H9 (cell line): ENCODE measurements around the gene PNMA8C. TPM values are rescaled to one million over a fixed set of nuclear protein-coding genes. Genes with fewer than 3 reads are reported as not detected.

Experiments
- DNase-seq: peaks from one replicate; pipeline ENCODE4 v3.0.0-alpha.2; 2017
- H2AFZ ChIP-seq: one replicate; pipeline ENCODE4 v1.6.1; 2013; ENCODE audit warnings: mild to moderate bottlenecking, low read length, control low read depth, moderate library complexity
- H2AK5ac ChIP-seq: 2 replicates; pipeline ENCODE4 v1.6.1; 2013; ENCODE audit warnings: low read length, control low read depth, mixed read lengths; ENCODE audit not compliant: insufficient read length
- H2BK120ac ChIP-seq: one replicate; pipeline ENCODE4 v1.6.1; 2013; ENCODE audit warnings: low read depth, mild to moderate bottlenecking, low read length, control low read depth, inconsistent platforms; ENCODE audit not compliant: poor library complexity, severe bottlenecking
- H2BK12ac ChIP-seq: 2 replicates; pipeline ENCODE4 v1.6.1; 2013; ENCODE audit warnings: low read length, control low read depth, mixed read lengths, low read depth; ENCODE audit not compliant: insufficient read length
- H2BK15ac ChIP-seq: 2 replicates; pipeline ENCODE4 v1.6.1; 2013; ENCODE audit warnings: low read depth, low read length, control low read depth
- H2BK20ac ChIP-seq: one replicate; pipeline ENCODE4 v1.6.1; 2013; ENCODE audit warnings: low read depth, mild to moderate bottlenecking, low read length, control low read depth, inconsistent platforms; ENCODE audit not compliant: poor library complexity, severe bottlenecking
- H2BK5ac ChIP-seq: 2 replicates; pipeline ENCODE4 v1.6.1; 2013; ENCODE audit warnings: low read length, control low read depth, mixed read lengths; ENCODE audit not compliant: insufficient read length
- H3K14ac ChIP-seq: 2 replicates; pipeline ENCODE4 v1.6.1; 2013; ENCODE audit warnings: low read length, control low read depth; ENCODE audit not compliant: insufficient read depth
- H3K18ac ChIP-seq: 2 replicates; pipeline ENCODE4 v1.6.1; 2013; ENCODE audit warnings: low read depth, mild to moderate bottlenecking, mixed read lengths, low read length, control low read depth; ENCODE audit not compliant: insufficient read length
- H3K23ac ChIP-seq: 2 replicates; pipeline ENCODE4 v1.6.1; 2013; ENCODE audit warnings: low read length, control low read depth, mixed read lengths, low read depth; ENCODE audit not compliant: insufficient read length
- H3K23me2 ChIP-seq: 2 replicates; pipeline ENCODE4 v1.6.1; 2013; ENCODE audit warnings: low read depth, mild to moderate bottlenecking, mixed read lengths, low read length, control low read depth; ENCODE audit not compliant: insufficient read length, poor library complexity, severe bottlenecking
- H3K27ac ChIP-seq: 2 replicates; pipeline ENCODE4 v1.5.1; 2013; ENCODE audit warnings: low read length, control low read depth, mixed read lengths, low read depth; ENCODE audit not compliant: insufficient read length
- H3K27me3 ChIP-seq: 2 replicates; pipeline ENCODE4 v1.6.1; 2013; ENCODE audit warnings: low read length, control low read depth, inconsistent platforms; ENCODE audit not compliant: insufficient read depth
- H3K4ac ChIP-seq: 2 replicates; pipeline ENCODE4 v1.6.1; 2013; ENCODE audit warnings: low read depth, mild to moderate bottlenecking, control low read depth, inconsistent platforms, low read length, moderate library complexity
- H3K4me1 ChIP-seq: 2 replicates; pipeline ENCODE4 v1.6.1; 2013; ENCODE audit warnings: low read length, control low read depth, inconsistent platforms; ENCODE audit not compliant: insufficient read depth
- H3K4me2 ChIP-seq: 2 replicates; pipeline ENCODE4 v1.6.1; 2013; ENCODE audit warnings: low read length, control low read depth, mixed read lengths; ENCODE audit not compliant: insufficient read length, insufficient read depth
- H3K56ac ChIP-seq: 2 replicates; pipeline ENCODE4 v1.6.1; 2013; ENCODE audit warnings: low read depth, mild to moderate bottlenecking, mixed read lengths, low read length, control low read depth; ENCODE audit not compliant: insufficient read length
- H3K79me1 ChIP-seq: 2 replicates; pipeline ENCODE4 v1.6.1; 2013; ENCODE audit warnings: low read depth, mild to moderate bottlenecking, moderate library complexity, low read length, control low read depth, inconsistent platforms; ENCODE audit not compliant: insufficient read depth, poor library complexity, severe bottlenecking
- H3K79me2 ChIP-seq: 2 replicates; pipeline ENCODE4 v1.6.1; 2013; ENCODE audit warnings: low read length, control low read depth, inconsistent platforms; ENCODE audit not compliant: insufficient read depth
- H3K9ac ChIP-seq: 2 replicates; pipeline ENCODE4 v1.6.1; 2013; ENCODE audit warnings: low read length, control low read depth, mixed read lengths; ENCODE audit not compliant: insufficient read length; ENCODE audit errors: extremely low read depth
- H3K9me3 ChIP-seq: one replicate; pipeline ENCODE4 v1.6.1; 2013; ENCODE audit warnings: low read depth, low read length, inconsistent platforms; ENCODE audit not compliant: control insufficient read depth
- H3T11ph ChIP-seq: one replicate; pipeline ENCODE4 v1.6.1; 2013; ENCODE audit warnings: mild to moderate bottlenecking, low read length, control low read depth, inconsistent platforms
- H4K20me1 ChIP-seq: one replicate; pipeline ENCODE4 v1.6.1; 2013; ENCODE audit not compliant: control insufficient read depth, insufficient read length, insufficient read depth
- H4K5ac ChIP-seq: 2 replicates; pipeline ENCODE4 v1.6.1; 2013; ENCODE audit warnings: low read depth, mild to moderate bottlenecking, mixed read lengths, low read length, control low read depth; ENCODE audit not compliant: insufficient read length
- H4K8ac ChIP-seq: replicated peaks from 2 replicates; pipeline ENCODE4 v1.6.1; 2013; ENCODE audit warnings: low read length, control low read depth, mixed read lengths, low read depth; ENCODE audit not compliant: insufficient read length
- H4K91ac ChIP-seq: 2 replicates; pipeline ENCODE4 v1.6.1; 2013; ENCODE audit warnings: low read depth, mild to moderate bottlenecking, moderate library complexity, mixed read lengths, low read length, control low read depth; ENCODE audit not compliant: insufficient read length
- H3K27ac Mint-ChIP-seq, 3 experiments: 2 replicates in 2 of 3; 3 replicates in 1 of 3; pipeline ENCODE4 v1.8.0; 2020 to 2021; ENCODE audit warnings: mixed read lengths in 3 of 3, mild to moderate bottlenecking in 1 of 3, moderate library complexity in 1 of 3
- H3K27me3 Mint-ChIP-seq: 2 replicates; pipeline ENCODE4 v1.8.0; 2021; ENCODE audit warnings: low read depth, mild to moderate bottlenecking, moderate library complexity, mixed read lengths
- H3K36me3 Mint-ChIP-seq, 3 experiments: 2 replicates in 2 of 3; 3 replicates in 1 of 3; pipeline ENCODE4 v1.8.0; 2020 to 2021; ENCODE audit warnings: low read depth in 3 of 3, mixed read lengths in 3 of 3; ENCODE audit not compliant: insufficient read depth in 1 of 3
- H3K4me1 Mint-ChIP-seq, 2 experiments: 2 replicates each; pipeline ENCODE4 v1.8.0; 2020; ENCODE audit warnings: mixed read lengths in 2 of 2
- H3K4me3 Mint-ChIP-seq, 2 experiments: 2 replicates in 1 of 2; 3 replicates in 1 of 2; pipeline ENCODE4 v1.8.0; 2020 to 2021; ENCODE audit warnings: mild to moderate bottlenecking in 2 of 2, mixed read lengths in 2 of 2, moderate library complexity in 1 of 2
- H3K9me3 Mint-ChIP-seq, 2 experiments: 2 replicates in 1 of 2; 3 replicates in 1 of 2; pipeline ENCODE4 v1.8.0; 2020; ENCODE audit warnings: mild to moderate bottlenecking in 2 of 2, mixed read lengths in 2 of 2, moderate library complexity in 1 of 2
- WGBS: extraction: QIAGEN DNeasy Blood & Tissue Kit; methylation state at CpG from one replicate; pipeline ENCODE4 v1.1.7; 2013; ENCODE audit warnings: missing lambda C conversion rate, low lambda C conversion rate, mixed read lengths; ENCODE audit not compliant: insufficient read length; ENCODE audit errors: extremely low coverage; 5-methylcytosine and 5-hydroxymethylcytosine counted together
- total RNA-seq: library from RNA; stranded (reverse); gene quantifications from 2 replicates; pipeline ENCODE4 v1.2.1, GENCODE V29; 2021
- TF ChIP-seq, protein P1 (sequence below): fragments of 200-600 bp; sonication (generic); conservative IDR thresholded peaks from 3 replicates; pipeline ENCODE4 v1.8.0; 2021; ENCODE audit warnings: antibody characterized with exemption, mild to moderate bottlenecking

The PNMA8C gene
- total RNA-seq, 1 experiment from 2014 or later: 1.8 TPM

DNA sequence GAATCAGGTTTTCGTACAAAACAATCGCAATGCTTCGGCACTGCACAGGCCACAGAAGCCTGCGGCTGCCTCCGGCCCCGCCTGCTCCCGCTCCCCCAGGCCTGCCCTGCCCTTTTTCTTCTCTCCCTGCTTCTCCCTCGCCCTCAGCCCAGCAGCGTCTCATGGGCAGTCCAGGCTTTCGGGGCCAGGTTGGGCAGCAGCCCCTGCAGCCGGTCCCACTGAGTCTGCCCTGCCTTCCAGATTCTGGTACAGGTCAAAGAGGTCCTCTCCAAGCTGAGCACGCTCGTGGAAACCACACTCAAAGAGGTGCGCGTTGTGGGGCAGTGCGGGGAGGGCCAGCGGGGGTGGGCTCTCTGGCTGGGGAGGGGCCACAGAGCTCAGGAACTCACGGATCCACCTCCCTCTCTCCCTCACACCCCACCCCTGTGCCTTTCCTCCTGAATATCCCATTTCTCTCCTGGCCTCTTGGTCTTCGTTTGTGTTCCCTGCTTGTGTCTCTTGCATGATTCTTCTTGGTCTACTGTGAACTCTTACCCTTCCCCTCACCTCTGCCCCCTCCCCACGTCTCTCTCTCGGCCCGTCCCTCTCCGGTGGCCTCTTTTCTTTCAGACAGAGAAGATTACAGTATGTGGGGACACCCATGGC lies 45.4 kb downstream of the PNMA8C start:
- Mint-ChIP-seq H3K36me3 (peaks cover 49 to 93% (median 84%) of the 10 kb centered on the region in 3 experiments), H3K9me3 (no peaks in the 10 kb centered on the region), H3K27me3 (no peaks in the 10 kb centered on the region), H3K27ac (peak overlapping the region in 2 of 3 experiments; percentile 58 to 69; a peak in 2 of 7 replicates), H3K4me3 (no peak overlapping the region), H3K4me1 (no peaks in the 10 kb centered on the region; a peak in 1 of 4 replicates)
- Histone ChIP-seq H3K4me2 (no peak overlapping the region), H3K79me1 (no peaks in the 10 kb centered on the region), H3K56ac (no peak overlapping the region), H3K9ac (no peak overlapping the region), H3K23me2 (no peaks in the 10 kb centered on the region), H2BK120ac (no peak overlapping the region), H3K23ac (no peak overlapping the region), H4K91ac (no peak overlapping the region), H3K14ac (no peak overlapping the region), H2AK5ac (no peak overlapping the region), H3K18ac (no peak overlapping the region), H4K5ac (no peak overlapping the region), H4K20me1 (no peaks in the 10 kb centered on the region), H3K27ac (no peak overlapping the region), H3K9me3 (no peaks in the 10 kb centered on the region), H2BK5ac (no peak overlapping the region), H2BK12ac (no peak overlapping the region), H3K27me3 (no peaks in the 10 kb centered on the region), H3K79me2 (no peaks in the 10 kb centered on the region), H4K8ac (no peak overlapping the region), H3T11ph (no peak overlapping the region), H2AFZ (no peak overlapping the region), H3K4ac (no peak overlapping the region), H2BK20ac (no peak overlapping the region), H2BK15ac (no peak overlapping the region), H3K4me1 (no peaks in the 10 kb centered on the region)
- DNase-seq: peak; percentile 20
- TF ChIP-seq, protein P1, sequence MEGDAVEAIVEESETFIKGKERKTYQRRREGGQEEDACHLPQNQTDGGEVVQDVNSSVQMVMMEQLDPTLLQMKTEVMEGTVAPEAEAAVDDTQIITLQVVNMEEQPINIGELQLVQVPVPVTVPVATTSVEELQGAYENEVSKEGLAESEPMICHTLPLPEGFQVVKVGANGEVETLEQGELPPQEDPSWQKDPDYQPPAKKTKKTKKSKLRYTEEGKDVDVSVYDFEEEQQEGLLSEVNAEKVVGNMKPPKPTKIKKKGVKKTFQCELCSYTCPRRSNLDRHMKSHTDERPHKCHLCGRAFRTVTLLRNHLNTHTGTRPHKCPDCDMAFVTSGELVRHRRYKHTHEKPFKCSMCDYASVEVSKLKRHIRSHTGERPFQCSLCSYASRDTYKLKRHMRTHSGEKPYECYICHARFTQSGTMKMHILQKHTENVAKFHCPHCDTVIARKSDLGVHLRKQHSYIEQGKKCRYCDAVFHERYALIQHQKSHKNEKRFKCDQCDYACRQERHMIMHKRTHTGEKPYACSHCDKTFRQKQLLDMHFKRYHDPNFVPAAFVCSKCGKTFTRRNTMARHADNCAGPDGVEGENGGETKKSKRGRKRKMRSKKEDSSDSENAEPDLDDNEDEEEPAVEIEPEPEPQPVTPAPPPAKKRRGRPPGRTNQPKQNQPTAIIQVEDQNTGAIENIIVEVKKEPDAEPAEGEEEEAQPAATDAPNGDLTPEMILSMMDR: no peak
- whole genome bisulfite sequencing: no CpG with 5 or more reads among the region's 23 CpGs
